Neuronal stem cell (in vitro differentiated cells): Measurements from ENCODE around the gene LAMP1.
A peak's percentile ranks its signal among the peaks of the same experiment; 100 is the strongest.

Experiments used
- DNase-seq: peaks from one replicate; pipeline ENCODE4 v3.0.0-alpha.2; 2013; ENCODE audit warnings: low spot score
- H2AFZ ChIP-seq: one replicate; pipeline ENCODE4 v1.6.1; 2013; ENCODE audit warnings: mild to moderate bottlenecking, low read length, inconsistent platforms
- H2AK5ac ChIP-seq: 2 replicates; pipeline ENCODE4 v1.6.1; 2013; ENCODE audit warnings: low read depth, mild to moderate bottlenecking, inconsistent platforms, low read length, moderate library complexity, mixed read lengths
- H2BK120ac ChIP-seq: 2 replicates; pipeline ENCODE4 v1.6.1; 2013; ENCODE audit warnings: low read depth, mild to moderate bottlenecking, inconsistent platforms, low read length, moderate library complexity, mixed read lengths
- H2BK12ac ChIP-seq: one replicate; pipeline ENCODE4 v1.6.1; 2013; ENCODE audit warnings: low read length, inconsistent platforms
- H2BK15ac ChIP-seq: 2 replicates; pipeline ENCODE4 v1.6.1; 2013; ENCODE audit warnings: mild to moderate bottlenecking, low read length, inconsistent platforms, mixed read lengths
- H2BK5ac ChIP-seq: one replicate; pipeline ENCODE4 v1.6.1; 2013; ENCODE audit warnings: inconsistent platforms, mild to moderate bottlenecking, low read length, moderate library complexity
- H3K14ac ChIP-seq: one replicate; pipeline ENCODE4 v1.6.1; 2013; ENCODE audit warnings: low read length, inconsistent platforms
- H3K18ac ChIP-seq: 2 replicates; pipeline ENCODE4 v1.6.1; 2013; ENCODE audit warnings: low read length, inconsistent platforms
- H3K23ac ChIP-seq: 2 replicates; pipeline ENCODE4 v1.6.1; 2013; ENCODE audit warnings: low read depth, mild to moderate bottlenecking, mixed read lengths, low read length, inconsistent platforms; ENCODE audit not compliant: poor library complexity
- H3K27ac ChIP-seq: replicated peaks from 3 replicates; pipeline ENCODE4 v1.5.1; 2013; ENCODE audit warnings: low read length, inconsistent platforms
- H3K27me3 ChIP-seq, 3 experiments: 2 replicates each; pipeline ENCODE4 v1.6.1; 2013; ENCODE audit warnings: low read length in 3 of 3, mild to moderate bottlenecking in 2 of 3, inconsistent platforms in 1 of 3, low read depth in 1 of 3, mixed read lengths in 1 of 3, moderate library complexity in 1 of 3; ENCODE audit not compliant: control insufficient read depth in 3 of 3, insufficient read depth in 3 of 3
- H3K36me3 ChIP-seq, 2 donors: replicated peaks in 1 of 2; 2 replicates each; pipeline ENCODE4 v1.6.1; 2013; ENCODE audit warnings: low read length in 2 of 2; ENCODE audit not compliant: control insufficient read depth in 2 of 2, insufficient read depth in 2 of 2
- H3K4ac ChIP-seq: 2 replicates; pipeline ENCODE4 v1.6.1; 2013; ENCODE audit warnings: inconsistent platforms, mild to moderate bottlenecking, low read length, moderate library complexity
- H3K4me1 ChIP-seq, 2 donors: 1 replicate in 1 of 2; 2 replicates in 1 of 2; pipeline ENCODE4 v1.6.1; 2013; ENCODE audit warnings: low read length in 2 of 2, low read depth in 1 of 2; ENCODE audit not compliant: control insufficient read depth in 2 of 2, insufficient read depth in 1 of 2
- H3K4me2 ChIP-seq: one replicate; pipeline ENCODE4 v1.6.1; 2013; ENCODE audit warnings: mild to moderate bottlenecking, low read length, inconsistent platforms; ENCODE audit not compliant: insufficient read depth, poor library complexity, severe bottlenecking
- H3K4me3 ChIP-seq, 2 donors: 2 replicates each; pipeline ENCODE4 v1.5.1; 2013; ENCODE audit warnings: low read length in 2 of 2, mild to moderate bottlenecking in 2 of 2, inconsistent platforms in 1 of 2, moderate library complexity in 1 of 2
- H3K79me1 ChIP-seq: one replicate; pipeline ENCODE4 v1.6.1; 2013; ENCODE audit warnings: low read depth, mild to moderate bottlenecking, inconsistent platforms, low read length, moderate library complexity
- H3K9ac ChIP-seq: one replicate; pipeline ENCODE4 v1.6.1; 2013; ENCODE audit warnings: mild to moderate bottlenecking, low read depth, low read length, inconsistent platforms; ENCODE audit not compliant: poor library complexity
- H3K9me3 ChIP-seq, 2 donors: replicated peaks in 1 of 2; 2 replicates each; pipeline versions ENCODE3 to v1.6.1; 2013; ENCODE audit warnings: low read length in 2 of 2, mild to moderate bottlenecking in 2 of 2, inconsistent platforms in 1 of 2, low read depth in 1 of 2, mixed read lengths in 1 of 2, moderate library complexity in 1 of 2; ENCODE audit not compliant: control insufficient read depth in 2 of 2, insufficient read depth in 1 of 2
- H4K8ac ChIP-seq: one replicate; pipeline ENCODE4 v1.6.1; 2013; ENCODE audit warnings: low read depth, mild to moderate bottlenecking, inconsistent platforms, low read length, moderate library complexity
- H4K91ac ChIP-seq: one replicate; pipeline ENCODE4 v1.6.1; 2013; ENCODE audit warnings: low read length, low read depth, mild to moderate bottlenecking, inconsistent platforms; ENCODE audit not compliant: poor library complexity
- WGBS, 2 donors: extraction: QIAGEN DNeasy Blood & Tissue Kit; methylation state at CpG; one replicate each; pipeline ENCODE4 v1.1.7; 2013; ENCODE audit warnings: missing lambda C conversion rate in 2 of 2, mixed read lengths in 1 of 2; ENCODE audit not compliant: insufficient read length in 2 of 2, insufficient replicate concordance in 1 of 2; ENCODE audit errors: extremely low coverage in 2 of 2; 5-methylcytosine and 5-hydroxymethylcytosine counted together

LAMP1 gene

GRCh38 chr13:113288880-113289279 lies 8.2 kb upstream of the LAMP1 start:
- Histone ChIP-seq H3K18ac (no peak overlapping the region), H3K4me1 (peaks cover 0 to 5% of the 10 kb centered on the region in 2 donors), H3K4me3 (peak overlapping the region in 1 of 2 donors; percentile 49), H3K27me3 (peaks cover 0 to 7% (median 2%) of the 10 kb centered on the region in 3 experiments), H3K9ac (no peak overlapping the region), H3K9me3 (peaks cover 0 to 4% of the 10 kb centered on the region in 2 donors), H2AFZ (no peak overlapping the region), H3K27ac (no peak overlapping the region), H3K4me2 (no peak overlapping the region), H2BK120ac (no peak overlapping the region), H3K14ac (no peak overlapping the region), H2BK15ac (no peak overlapping the region), H4K91ac (no peak overlapping the region), H4K8ac (no peak overlapping the region), H2AK5ac (no peak overlapping the region), H3K4ac (no peak overlapping the region), H3K23ac (no peak overlapping the region), H2BK5ac (no peak overlapping the region), H2BK12ac (no peak overlapping the region), H3K79me1 (no peaks in the 10 kb centered on the region), H3K36me3 (no peaks in the 10 kb centered on the region)
- WGBS, 2 donors, result no CpG with 5 or more reads among the region's 5 CpGs
- DNase-seq, result no peak

GRCh38 chr13:113291129-113291528 lies 5.9 kb upstream of the LAMP1 start:
- Histone ChIP-seq H3K79me1 (no peaks in the 10 kb centered on the region), H3K4ac (no peak overlapping the region), H4K91ac (no peak overlapping the region), H2AK5ac (no peak overlapping the region), H2BK15ac (no peak overlapping the region), H3K4me2 (no peak overlapping the region), H2BK5ac (no peak overlapping the region), H3K27me3 (peaks cover 0 to 7% (median 2%) of the 10 kb centered on the region in 3 experiments), H3K9ac (no peak overlapping the region), H3K4me3 (no peak overlapping the region), H3K14ac (no peak overlapping the region), H3K23ac (no peak overlapping the region), H3K27ac (no peak overlapping the region), H2AFZ (no peak overlapping the region), H3K4me1 (peaks cover 0 to 6% of the 10 kb centered on the region in 2 donors), H2BK12ac (no peak overlapping the region), H4K8ac (no peak overlapping the region), H3K9me3 (peaks cover 0 to 3% of the 10 kb centered on the region in 2 donors), H3K36me3 (no peaks in the 10 kb centered on the region), H3K18ac (no peak overlapping the region), H2BK120ac (no peak overlapping the region)
- DNase-seq, result no peak
- no CpG with 5 or more reads among the region's 2 CpGs for WGBS, 2 donors

- no peak overlapping the region for H3K4ac ChIP-seq
- no peak overlapping the region for H2BK12ac ChIP-seq
- H3K79me1 ChIP-seq, result peaks cover 2% of the 10 kb centered on the region
- no peak overlapping the region for H2BK5ac ChIP-seq
- no peak overlapping the region for H3K18ac ChIP-seq
- H4K91ac ChIP-seq, result no peak overlapping the region
- no peak overlapping the region for H4K8ac ChIP-seq
- no peak overlapping the region for H2BK15ac ChIP-seq
- no peak for DNase-seq
- no peak overlapping the region for H3K27ac ChIP-seq
- no peaks in the 10 kb centered on the region for H3K36me3 ChIP-seq
- WGBS, 2 donors, result no CpG with 5 or more reads among the region's 22 CpGs
- no peak overlapping the region for H3K23ac ChIP-seq
- peaks cover 3 to 6% of the 10 kb centered on the region in 2 donors for H3K4me1 ChIP-seq
- peaks cover 0 to 7% (median 2%) of the 10 kb centered on the region in 3 experiments for H3K27me3 ChIP-seq
- H3K9ac ChIP-seq, result no peak overlapping the region
- H3K14ac ChIP-seq, result no peak overlapping the region
- peak overlapping the region; percentile 89 for H2AFZ ChIP-seq
- no peak overlapping the region for H2AK5ac ChIP-seq
- peaks cover 0 to 3% of the 10 kb centered on the region in 2 donors for H3K9me3 ChIP-seq
- H2BK120ac ChIP-seq, result no peak overlapping the region
- H3K4me2 ChIP-seq, result peak overlapping the region; percentile 34
- peak overlapping the region in 1 of 2 donors; percentile 10 for H3K4me3 ChIP-seq
Measured at GRCh38 chr13:113292021-113292862, 4.8 kb upstream of the LAMP1 start.

- no peak overlapping the region for H2AFZ ChIP-seq
Measured at GRCh38 chr13:113293686-113294085, 3.4 kb upstream of the LAMP1 start.

More at GRCh38 chr13:113293686-113294085, 3.4 kb upstream of the LAMP1 start:
- no peak overlapping the region for H3K4me3 ChIP-seq
- no peak overlapping the region for H3K23ac ChIP-seq
- no peak overlapping the region for H3K9ac ChIP-seq
- peaks cover 0 to 7% (median 0%) of the 10 kb centered on the region in 3 experiments for H3K27me3 ChIP-seq
- no peak overlapping the region for H2AK5ac ChIP-seq
- H2BK120ac ChIP-seq, result no peak overlapping the region
- H3K18ac ChIP-seq, result no peak overlapping the region
- no peaks in the 10 kb centered on the region for H3K9me3 ChIP-seq
- no peak overlapping the region for H4K8ac ChIP-seq
- H3K14ac ChIP-seq, result no peak overlapping the region
- H4K91ac ChIP-seq, result no peak overlapping the region
- H3K4me1 ChIP-seq, result peaks cover 6 to 10% of the 10 kb centered on the region in 2 donors
- H3K79me1 ChIP-seq, result peaks cover 2% of the 10 kb centered on the region
- no peak overlapping the region for H3K4ac ChIP-seq
- no peak overlapping the region for H2BK15ac ChIP-seq
- H2BK5ac ChIP-seq, result no peak overlapping the region
- H3K4me2 ChIP-seq, result no peak overlapping the region
- WGBS, 2 donors, result no CpG with 5 or more reads among the region's 9 CpGs
- DNase-seq, result no peak
- H2BK12ac ChIP-seq, result no peak overlapping the region
- no peaks in the 10 kb centered on the region for H3K36me3 ChIP-seq
- no peak overlapping the region for H3K27ac ChIP-seq
